HL-60 (cell line): ENCODE data around the gene CTSA.

Experiments
- CTCF ChIP-seq: IDR thresholded peaks from one replicate; pipeline ENCODE4 v1.5.1; 2011; ENCODE audit warnings: low read length, control low read depth, inconsistent platforms; ENCODE audit not compliant: insufficient read depth
- POLR2AphosphoS5 ChIP-seq: IDR thresholded peaks from 2 replicates; pipeline ENCODE4 v1.6.1; 2012; ENCODE audit warnings: low read depth
- REST ChIP-seq: IDR thresholded peaks from 2 replicates; pipeline ENCODE4 v1.6.1; 2012; ENCODE audit warnings: low read depth; ENCODE audit not compliant: insufficient replicate concordance

- TF ChIP-seq CTCF (no peak), POLR2AphosphoS5 (no peak), REST (no peak)
Observed at GRCh38 chr20:45873409-45874103, 17.6 kb upstream of the CTSA start.
